GM18498 (cell line): ENCODE data around the gene PDE4D.
"Not testable (repeated sequence)": the region's sequence is repeated elsewhere in the genome, so short reads cannot be mapped to it uniquely, and the experiment has no call there.

ENCODE experiments used
- ATAC-seq: cut with Tn5 transposase; IDR thresholded peaks from one replicate; pipeline ENCODE4 v1.9.1; 2021; ENCODE audit warnings: mild to moderate bottlenecking, moderate library complexity; ENCODE audit not compliant: unreplicated experiment

Gene PDE4D

GRCh38 chr5:59800347-59800893 lies 93.1 kb downstream of the PDE4D start:
- no peak for ATAC-seq

- peak; percentile 53 for ATAC-seq
Measured at GRCh38 chr5:59799668-59800346, 93.7 kb downstream of the PDE4D start.

- peak; percentile 82 for ATAC-seq
Measured at GRCh38 chr5:59798862-59799667, 94.5 kb downstream of the PDE4D start.

GRCh38 chr5:59795141-59795540 lies 98.4 kb downstream of the PDE4D start:
- no peak for ATAC-seq

GRCh38 chr5:59792983-59793585 lies 100.4 kb downstream of the PDE4D start:
- ATAC-seq: no peak

- no peak for ATAC-seq
Measured at GRCh38 chr5:59791617-59792016, 101.9 kb downstream of the PDE4D start.

GRCh38 chr5:59790776-59791475 lies 102.6 kb downstream of the PDE4D start:
- peak; percentile 31 for ATAC-seq

GRCh38 chr5:59790376-59790775 lies 103.2 kb downstream of the PDE4D start:
- peak; percentile 82 for ATAC-seq

GRCh38 chr5:59789894-59790293 lies 103.6 kb downstream of the PDE4D start:
- no peak for ATAC-seq

GRCh38 chr5:59789197-59789596 lies 104.3 kb downstream of the PDE4D start:
- ATAC-seq: no peak

- ATAC-seq: no peak
Measured at GRCh38 chr5:59786334-59786805, 107.2 kb downstream of the PDE4D start.

GRCh38 chr5:59785676-59786333 lies 107.7 kb downstream of the PDE4D start:
- ATAC-seq: no peak

- ATAC-seq: not testable (repeated sequence)
Measured at GRCh38 chr5:59784708-59785107, 108.8 kb downstream of the PDE4D start.

GRCh38 chr5:59783264-59783663 lies 110.3 kb downstream of the PDE4D start:
- ATAC-seq: no peak

- ATAC-seq: no peak
Measured at GRCh38 chr5:59782856-59783255, 110.7 kb downstream of the PDE4D start.

- ATAC-seq: no peak
Measured at GRCh38 chr5:59779453-59779852, 114.1 kb downstream of the PDE4D start.

- no peak for ATAC-seq
Measured at GRCh38 chr5:59777028-59777427, 116.5 kb downstream of the PDE4D start.

GRCh38 chr5:59773294-59773693 lies 120.2 kb downstream of the PDE4D start:
- ATAC-seq: no peak

GRCh38 chr5:59772757-59773156 lies 120.8 kb downstream of the PDE4D start:
- ATAC-seq: no peak

- no peak for ATAC-seq
Measured at GRCh38 chr5:59772206-59772605, 121.3 kb downstream of the PDE4D start.
